GM18526 (cell line): ENCODE measurements around the gene SMLR1.

Source experiments
- POLR2A ChIP-seq: IDR thresholded peaks from 3 replicates; pipeline ENCODE4 v1.6.1; 2011; ENCODE audit not compliant: insufficient read length; ENCODE audit errors: extremely low read depth

Gene SMLR1

GRCh38 chr6:130858498-130859160, 31.4 kb downstream of the SMLR1 start:
- no peak for TF ChIP-seq POLR2A

GRCh38 chr6:130859161-130859867, 32.1 kb downstream of the SMLR1 start:
- TF ChIP-seq POLR2A, result no peak

GRCh38 chr6:130862370-130862769, 35.2 kb downstream of the SMLR1 start:
- no peak for TF ChIP-seq POLR2A

GRCh38 chr6:130863415-130864230, 36.4 kb downstream of the SMLR1 start:
- no peak for TF ChIP-seq POLR2A

GRCh38 chr6:130864344-130864743, 37.1 kb downstream of the SMLR1 start:
- no peak for TF ChIP-seq POLR2A

- TF ChIP-seq POLR2A, result no peak
Measured at GRCh38 chr6:130865793-130866192, 38.6 kb downstream of the SMLR1 start.

GRCh38 chr6:130869681-130870080, 42.5 kb downstream of the SMLR1 start:
- TF ChIP-seq POLR2A, result no peak

GRCh38 chr6:130870179-130870880, 43.1 kb downstream of the SMLR1 start:
- no peak for TF ChIP-seq POLR2A

GRCh38 chr6:130872250-130873095, 45.3 kb downstream of the SMLR1 start:
- TF ChIP-seq POLR2A, result no peak

- no peak for TF ChIP-seq POLR2A
Measured at GRCh38 chr6:130873746-130874145, 46.5 kb downstream of the SMLR1 start.

GRCh38 chr6:130879826-130880225, 52.6 kb downstream of the SMLR1 start:
- TF ChIP-seq POLR2A, result no peak

GRCh38 chr6:130882370-130882769, 55.2 kb downstream of the SMLR1 start:
- TF ChIP-seq POLR2A, result no peak

- no peak for TF ChIP-seq POLR2A
Measured at GRCh38 chr6:130885392-130886192, 58.4 kb downstream of the SMLR1 start.
